Measurements from ENCODE around the gene ARRDC1. TPM values are rescaled to one million over a fixed set of nuclear protein-coding genes. Genes with fewer than 3 reads are reported as not detected.

ARRDC1 gene
- total and polyA plus RNA-seq, 7 donors: 6.9 to 18.9 (median 14.2) TPM

DNA sequence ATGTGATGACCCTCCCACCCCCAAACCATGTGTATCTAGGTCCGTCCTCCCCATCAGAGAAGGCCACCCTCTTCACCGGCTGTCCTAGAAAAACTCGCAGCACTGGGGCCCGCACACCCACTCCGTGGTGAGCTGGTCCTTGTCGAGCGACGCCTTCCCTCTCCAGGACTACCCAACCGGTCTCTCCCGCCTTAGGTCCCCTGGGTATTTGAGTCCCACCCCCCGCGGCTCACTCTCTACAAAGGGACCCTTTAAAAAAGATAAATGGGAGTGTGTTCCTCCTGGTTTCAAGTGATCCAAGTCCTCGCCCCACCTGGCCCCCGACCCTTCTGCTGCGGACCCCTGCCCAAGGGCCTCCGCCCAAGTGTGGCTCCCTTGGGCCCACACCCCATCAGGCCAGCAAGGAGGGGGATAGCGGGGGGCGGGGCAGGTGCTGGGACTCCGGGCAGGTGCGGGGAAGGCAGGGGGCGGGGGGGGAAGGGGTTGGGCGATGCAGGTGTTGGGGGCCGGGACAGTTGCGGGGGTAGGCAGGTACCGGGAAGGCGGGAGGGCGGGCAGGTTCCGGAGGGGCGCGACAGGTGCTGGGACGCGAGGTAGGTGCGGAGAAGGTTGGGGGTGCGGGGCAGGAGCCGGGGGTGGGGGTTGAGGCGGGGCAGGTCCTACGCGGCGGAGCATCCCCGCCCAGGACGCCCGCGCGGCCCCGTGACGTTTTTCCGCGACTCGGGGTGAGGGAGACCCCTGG is 970 bp upstream of the ARRDC1 start:
- peak overlapping the region; percentile 53 for H3K27ac ChIP-seq
- H3K36me3 ChIP-seq (ENCODE audit: insufficient read depth in 1 of 2, low read depth in 1 of 2): no peaks in the 10 kb centered on the region
- no peak for ATAC-seq
- intact Hi-C loops (cut with DNase I): no loop called here
- TF ChIP-seq, protein P1, sequence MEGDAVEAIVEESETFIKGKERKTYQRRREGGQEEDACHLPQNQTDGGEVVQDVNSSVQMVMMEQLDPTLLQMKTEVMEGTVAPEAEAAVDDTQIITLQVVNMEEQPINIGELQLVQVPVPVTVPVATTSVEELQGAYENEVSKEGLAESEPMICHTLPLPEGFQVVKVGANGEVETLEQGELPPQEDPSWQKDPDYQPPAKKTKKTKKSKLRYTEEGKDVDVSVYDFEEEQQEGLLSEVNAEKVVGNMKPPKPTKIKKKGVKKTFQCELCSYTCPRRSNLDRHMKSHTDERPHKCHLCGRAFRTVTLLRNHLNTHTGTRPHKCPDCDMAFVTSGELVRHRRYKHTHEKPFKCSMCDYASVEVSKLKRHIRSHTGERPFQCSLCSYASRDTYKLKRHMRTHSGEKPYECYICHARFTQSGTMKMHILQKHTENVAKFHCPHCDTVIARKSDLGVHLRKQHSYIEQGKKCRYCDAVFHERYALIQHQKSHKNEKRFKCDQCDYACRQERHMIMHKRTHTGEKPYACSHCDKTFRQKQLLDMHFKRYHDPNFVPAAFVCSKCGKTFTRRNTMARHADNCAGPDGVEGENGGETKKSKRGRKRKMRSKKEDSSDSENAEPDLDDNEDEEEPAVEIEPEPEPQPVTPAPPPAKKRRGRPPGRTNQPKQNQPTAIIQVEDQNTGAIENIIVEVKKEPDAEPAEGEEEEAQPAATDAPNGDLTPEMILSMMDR (IDR thresholded peaks at IDR 0.05): no peak
- WGBS, 3 donors: 8 to 12% (median 11%) methylated on average over 35 to 47 of the region's 49 CpGs
- no peaks in the 10 kb centered on the region for H3K27me3 ChIP-seq (ENCODE audit: insufficient read depth in 3 of 3, low read length in 2 of 3)
- peak overlapping the region; percentile 68 for H3K4me3 ChIP-seq
- no peak for DNase-seq
- H3K9me3 ChIP-seq: no peaks in the 10 kb centered on the region
- peaks cover 15% of the 10 kb centered on the region for H3K4me1 ChIP-seq

DNA sequence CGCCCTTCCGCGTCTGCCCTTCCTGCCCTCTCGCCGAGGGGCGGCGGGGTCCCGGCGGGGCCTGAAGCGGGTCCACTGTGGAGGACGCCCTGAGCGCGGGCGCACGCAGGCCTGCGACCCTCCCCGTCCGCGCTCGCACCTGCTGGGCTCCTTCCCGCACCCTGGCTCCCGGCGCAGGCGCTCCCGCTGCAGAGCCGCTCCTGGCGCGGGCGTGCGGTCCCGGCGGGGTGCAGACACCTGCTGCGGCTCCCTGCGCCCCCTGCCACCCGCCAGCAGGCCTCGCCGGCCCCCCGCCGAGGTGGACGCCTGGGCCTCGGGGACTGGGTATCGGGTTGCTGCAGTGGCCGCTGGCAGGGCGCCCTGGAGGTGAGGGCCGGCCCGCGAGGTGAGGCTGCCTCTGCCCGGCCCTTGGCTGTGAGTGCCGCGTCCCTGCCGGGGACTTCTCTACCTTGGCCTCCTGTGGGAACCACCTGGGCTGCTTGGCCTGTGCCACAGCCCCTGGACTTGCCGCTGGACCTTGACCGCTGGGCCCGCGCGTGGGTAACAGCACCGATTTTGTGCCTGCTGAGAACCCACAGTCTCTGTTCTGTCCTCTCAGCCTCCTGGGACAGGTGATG is 627 bp downstream of the ARRDC1 start:
- H3K4me3 ChIP-seq: peak overlapping the region; percentile 78
- intact Hi-C loops (cut with DNase I): no loop called here
- peak; percentile 3 to 23 (median 7) for ATAC-seq
- peak; percentile 54 to 74 for DNase-seq
- peaks cover 15% of the 10 kb centered on the region for H3K4me1 ChIP-seq
- 3 to 5% (median 5%) methylated on average over 31 to 57 of the region's 57 CpGs for WGBS, 3 donors
- no peaks in the 10 kb centered on the region for H3K27me3 ChIP-seq (ENCODE audit: insufficient read depth in 3 of 3, low read length in 2 of 3)
- no peaks in the 10 kb centered on the region for H3K36me3 ChIP-seq (ENCODE audit: insufficient read depth in 1 of 2, low read depth in 1 of 2)
- peak overlapping the region; percentile 85 for H3K27ac ChIP-seq
- no peaks in the 10 kb centered on the region for H3K9me3 ChIP-seq
- TF ChIP-seq, protein P1 (IDR thresholded peaks at IDR 0.05): no peak

DNA sequence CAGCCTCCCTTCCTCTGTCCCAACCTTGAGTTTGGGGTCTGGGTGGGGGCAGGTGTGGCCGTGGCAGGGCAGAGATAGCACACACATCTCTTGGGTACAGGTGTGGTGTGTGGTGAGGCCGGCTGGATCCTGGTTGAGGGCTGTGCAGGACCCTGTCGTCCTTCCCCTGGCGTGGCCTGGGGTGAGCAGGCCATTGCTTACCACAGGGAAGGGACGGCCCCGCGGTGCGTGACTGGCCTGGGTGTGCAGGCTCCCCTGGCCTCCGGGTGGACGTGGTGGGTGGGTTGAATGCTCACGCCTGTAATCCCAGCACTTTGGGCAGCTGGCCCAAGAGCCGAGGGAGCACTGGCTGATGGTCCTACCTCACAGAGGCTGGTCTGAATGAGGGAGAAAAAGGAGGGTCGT is 1.2 kb downstream of the ARRDC1 start:
- WGBS, 3 donors: 43 to 52% (median 45%) methylated on average over 13 of the region's 13 CpGs
- Histone ChIP-seq H3K9me3 (no peaks in the 10 kb centered on the region), H3K4me3 (peak overlapping the region; percentile 78), H3K36me3 (ENCODE audit: insufficient read depth in 1 of 2, low read depth in 1 of 2) (no peaks in the 10 kb centered on the region), H3K4me1 (peaks cover 19% of the 10 kb centered on the region), H3K27me3 (ENCODE audit: insufficient read depth in 3 of 3, low read length in 2 of 3) (no peaks in the 10 kb centered on the region), H3K27ac (peak overlapping the region; percentile 9)
- intact Hi-C loops (cut with DNase I): no loop called here
- TF ChIP-seq, protein P1 (IDR thresholded peaks at IDR 0.05): no peak
- no peak for ATAC-seq
- peak in 1 of 2 donors; percentile 66 for DNase-seq

DNA sequence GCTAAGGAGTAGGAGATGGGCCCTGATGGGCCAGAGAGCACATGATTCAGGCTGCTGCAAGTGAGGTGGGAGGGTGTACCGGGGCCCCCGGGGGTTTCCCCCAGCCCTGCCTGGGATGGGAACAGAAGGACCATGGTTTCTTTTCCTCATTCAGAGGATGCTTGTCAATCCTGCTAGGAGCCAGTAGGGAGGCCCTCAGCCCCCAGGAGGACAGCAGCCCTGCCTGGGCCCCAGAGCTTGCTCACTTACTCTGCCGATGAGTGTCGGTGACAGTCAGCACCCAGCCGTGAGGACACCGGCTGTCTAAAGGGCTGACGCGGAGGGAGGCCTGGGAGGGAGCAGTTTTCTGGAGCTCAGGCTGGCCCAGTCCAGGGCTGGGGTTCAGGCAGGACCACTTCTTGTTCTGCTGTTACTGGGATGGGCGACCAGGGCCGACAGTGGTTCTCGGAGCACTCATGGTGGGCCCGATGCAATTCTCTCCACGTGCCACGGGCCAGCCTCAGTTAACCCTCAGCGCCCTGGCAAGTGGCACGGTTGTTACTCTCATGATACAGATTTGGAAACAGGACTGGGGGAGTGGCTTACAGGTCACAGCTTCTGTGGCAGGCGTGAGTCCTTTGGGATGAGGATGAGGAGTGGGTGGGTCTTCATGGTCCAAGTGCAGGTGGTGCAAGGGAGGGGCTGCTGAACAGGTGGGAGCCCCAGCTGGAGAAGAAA is 1.8 kb downstream of the ARRDC1 start:
- Histone ChIP-seq H3K9me3 (no peaks in the 10 kb centered on the region), H3K27ac (peak overlapping the region; percentile 9), H3K27me3 (ENCODE audit: insufficient read depth in 3 of 3, low read length in 2 of 3) (no peaks in the 10 kb centered on the region), H3K4me3 (peak overlapping the region; percentile 78), H3K36me3 (ENCODE audit: insufficient read depth in 1 of 2, low read depth in 1 of 2) (no peaks in the 10 kb centered on the region), H3K4me1 (peaks cover 25% of the 10 kb centered on the region)
- intact Hi-C loops (cut with DNase I): no loop called here
- TF ChIP-seq, protein P1 (IDR thresholded peaks at IDR 0.05): no peak
- WGBS, 3 donors: 49 to 59% (median 53%) methylated on average over 17 of the region's 17 CpGs
- ATAC-seq (no peak), DNase-seq (no peak)

All from psoas muscle (tissue), 8 donors.